GM19395 (cell line): Measurements from ENCODE around the gene CSAD.

ENCODE experiments used
- ATAC-seq: cut with Tn5 transposase; IDR thresholded peaks from one replicate; pipeline ENCODE4 v1.9.1; 2021; ENCODE audit warnings: mild to moderate bottlenecking, moderate library complexity; ENCODE audit not compliant: unreplicated experiment

Gene CSAD

DNA sequence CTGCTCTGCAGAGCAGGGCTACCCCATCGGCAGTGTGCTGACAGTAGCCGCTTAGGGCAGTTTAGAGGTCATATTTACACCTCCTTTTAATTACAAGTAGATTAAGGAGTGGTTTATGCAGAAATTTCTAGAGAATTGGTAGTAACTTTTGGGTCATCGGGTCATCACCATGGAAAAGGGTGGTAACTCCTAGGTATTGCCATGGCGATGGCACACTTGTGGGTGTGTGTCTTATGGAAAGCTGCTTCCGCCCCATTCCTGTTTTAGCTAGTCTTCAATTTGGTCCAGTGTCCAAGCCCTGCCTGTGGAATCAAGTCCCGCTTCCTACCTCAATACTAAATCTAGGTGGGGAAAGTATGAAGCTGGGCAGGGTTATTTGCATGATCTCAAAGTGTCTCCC, 29.7 kb downstream of the CSAD start:
- no peak for ATAC-seq

DNA sequence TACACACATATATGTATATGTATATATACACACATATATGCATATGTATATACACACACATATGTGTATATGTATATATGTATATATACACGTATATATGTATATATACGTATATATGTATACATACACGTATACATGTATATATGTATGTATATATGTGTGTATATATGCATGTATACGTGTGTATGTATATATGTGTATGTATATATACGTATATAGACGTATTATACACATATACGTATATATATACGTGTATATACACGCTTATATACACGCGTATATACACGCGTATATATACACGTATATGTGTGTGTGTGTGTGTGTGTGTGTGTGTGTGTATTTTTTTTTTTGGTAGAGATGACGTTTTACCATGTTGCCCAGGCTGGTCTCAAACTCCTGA, 33.1 kb downstream of the CSAD start:
- no peak for ATAC-seq

- ATAC-seq: no peak
These were observed 33.5 kb downstream of the CSAD start for GRCh38 chr12:53147181-53147580.

- no peak for ATAC-seq
These were observed 35.1 kb downstream of the CSAD start for GRCh38 chr12:53145383-53146260.

- ATAC-seq: no peak
These were observed 37.4 kb downstream of the CSAD start for GRCh38 chr12:53143355-53143754.

- ATAC-seq: no peak
These were observed 47.0 kb downstream of the CSAD start for GRCh38 chr12:53133722-53134121.

DNA sequence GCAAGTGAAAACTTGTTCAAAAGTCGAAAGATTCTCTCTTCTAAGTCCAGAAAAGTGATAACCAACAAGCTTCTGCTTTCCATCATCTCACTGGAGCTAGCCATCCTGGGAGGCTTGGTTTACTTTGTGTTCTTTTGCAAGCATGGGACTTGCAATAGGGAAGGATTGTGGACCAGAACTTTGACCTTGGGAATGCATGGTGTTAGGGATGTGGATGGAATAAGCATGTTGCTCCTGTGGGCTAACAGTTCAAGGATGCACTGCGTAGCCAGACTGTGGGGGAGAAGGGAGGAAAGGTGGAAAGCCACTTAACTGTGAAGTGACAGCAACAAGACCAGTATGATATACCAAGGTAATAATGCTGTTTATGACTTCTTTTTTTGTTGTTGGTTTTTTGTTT, 48.9 kb downstream of the CSAD start:
- no peak for ATAC-seq

DNA sequence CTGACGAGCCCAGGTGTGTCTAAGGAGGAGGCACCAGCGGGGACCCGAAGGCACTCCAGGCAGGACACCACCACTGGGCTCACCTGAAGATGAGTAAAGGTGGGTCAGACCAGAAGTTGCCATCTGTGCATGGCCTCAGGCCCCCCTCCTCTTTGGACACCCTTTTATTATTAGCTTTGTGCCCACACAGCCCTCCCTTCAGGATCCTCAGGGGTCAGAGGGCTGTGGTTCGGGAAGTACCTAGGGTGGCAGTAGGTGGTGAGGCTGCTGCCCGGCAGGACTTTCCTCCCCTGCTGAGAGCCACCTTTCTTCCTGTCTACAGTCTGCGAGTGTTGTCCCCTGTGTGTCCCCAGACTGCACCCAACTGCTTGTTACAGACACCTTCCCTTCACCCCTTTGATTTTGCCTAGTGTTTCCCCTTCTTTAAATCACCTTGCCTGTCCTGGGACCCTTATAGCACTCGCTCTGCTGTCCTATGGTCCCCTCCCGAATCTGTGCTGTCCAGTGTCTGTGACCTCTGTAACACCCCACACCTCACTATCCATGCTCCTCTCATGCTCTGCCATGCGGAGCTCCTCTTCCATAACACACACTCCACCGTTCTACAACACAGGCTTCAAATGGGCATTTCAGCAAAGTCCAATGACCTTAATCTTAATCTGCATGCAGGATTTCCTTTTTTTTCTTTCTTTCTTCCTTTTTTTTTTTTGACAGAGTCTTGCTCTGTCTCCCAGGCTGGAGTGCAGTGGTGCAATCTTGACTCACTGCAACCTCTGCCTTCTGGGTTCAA, 51.8 kb downstream of the CSAD start:
- ATAC-seq: no peak

DNA sequence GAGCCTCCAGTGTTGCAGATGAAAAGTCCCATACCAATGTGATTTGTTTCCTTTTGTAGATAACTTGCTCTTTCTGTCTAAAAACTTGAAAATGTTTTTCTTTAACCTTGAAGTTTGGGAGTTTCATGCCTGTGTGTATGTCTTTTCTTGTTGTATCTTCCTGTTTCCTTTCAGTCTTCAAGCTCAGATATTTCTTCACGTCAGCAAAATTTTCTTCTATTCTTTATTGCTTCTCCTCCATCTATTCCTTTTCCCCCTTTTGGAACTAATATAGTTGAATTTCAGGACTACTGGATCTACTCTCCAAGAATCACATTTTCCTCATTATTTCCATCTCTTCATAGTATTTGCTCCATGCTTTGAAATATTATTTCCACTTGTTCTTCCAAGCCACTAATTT, 53.6 kb downstream of the CSAD start:
- no peak for ATAC-seq

DNA sequence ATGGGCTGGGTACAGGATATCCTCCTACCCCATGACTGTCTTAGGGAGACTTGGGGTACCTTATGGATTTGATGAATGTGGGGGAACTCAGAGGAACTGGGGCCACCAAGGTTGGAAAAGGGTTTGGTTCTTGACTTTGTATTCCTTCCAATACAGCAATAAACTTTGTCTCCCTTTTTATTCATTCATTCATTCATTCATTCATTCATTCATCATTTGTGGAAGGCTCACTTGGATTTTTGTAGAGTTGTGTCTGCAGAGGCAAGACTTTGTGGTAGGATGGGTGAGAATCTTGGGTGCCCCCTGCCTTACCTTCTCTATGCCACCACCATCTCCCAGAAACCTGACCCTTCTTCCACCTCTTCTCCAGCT, 56.4 kb downstream of the CSAD start:
- ATAC-seq: no peak

DNA sequence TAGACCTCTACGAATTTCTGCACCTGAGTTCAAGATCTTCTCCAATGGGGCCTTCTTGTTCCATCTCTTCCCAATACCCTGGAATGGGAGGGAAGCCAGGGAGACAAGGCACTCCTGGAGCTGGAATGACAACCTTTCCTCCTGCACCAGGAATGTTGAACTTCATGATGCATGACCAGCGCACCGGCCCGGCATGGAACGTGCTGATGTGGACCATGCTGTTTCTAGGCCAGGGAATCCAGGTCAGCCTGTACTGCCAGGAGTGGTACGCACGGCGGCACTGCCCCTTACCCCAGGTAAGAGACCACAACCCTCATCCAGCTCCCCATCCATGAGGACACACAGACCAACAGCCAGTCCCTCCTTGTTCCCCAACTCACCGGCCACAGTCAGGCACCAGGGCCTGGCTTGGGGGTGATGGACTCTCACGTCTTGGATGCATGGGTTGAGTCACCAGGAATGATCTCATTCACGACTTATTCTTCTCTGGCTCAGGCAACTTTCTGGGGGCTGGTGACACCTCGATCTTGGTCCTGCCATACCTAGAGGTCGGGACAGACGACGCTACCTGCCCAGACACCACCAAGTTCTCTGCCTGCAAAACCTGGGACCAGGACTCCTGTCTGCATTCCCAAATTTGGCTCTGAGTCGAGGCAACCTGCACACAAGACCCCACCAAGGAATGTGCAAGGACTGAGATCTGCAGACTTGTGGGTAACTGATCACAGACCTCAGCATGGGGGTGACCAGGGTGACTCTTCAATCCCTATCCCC, 57.0 kb downstream of the CSAD start:
- ATAC-seq: no peak

DNA sequence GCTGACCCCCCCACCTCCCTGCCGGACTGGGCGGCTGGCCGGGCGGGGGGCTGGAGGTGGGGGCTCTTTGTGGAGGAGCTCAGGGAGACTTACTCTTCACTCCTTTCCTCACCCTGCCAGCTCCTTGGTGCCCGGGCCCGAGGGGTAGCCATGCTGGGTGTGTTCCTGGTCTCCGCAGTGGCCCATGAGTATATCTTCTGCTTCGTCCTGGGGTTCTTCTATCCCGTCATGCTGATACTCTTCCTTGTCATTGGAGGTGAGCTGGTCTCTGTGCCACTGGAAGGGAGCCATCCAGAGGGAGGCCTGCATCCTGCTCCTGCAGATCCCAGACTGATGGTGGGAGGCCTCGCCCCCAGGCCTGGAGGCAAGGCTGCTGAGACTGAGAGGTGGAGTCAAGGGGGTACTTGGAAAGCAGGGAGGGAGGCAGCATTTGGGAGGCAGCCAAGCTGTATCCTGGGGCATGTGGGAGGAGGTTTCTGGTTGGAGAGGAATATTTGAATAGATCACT, 57.7 kb downstream of the CSAD start:
- ATAC-seq: no peak

- ATAC-seq: no peak
These were observed 59.8 kb downstream of the CSAD start for GRCh38 chr12:53120685-53121525.

DNA sequence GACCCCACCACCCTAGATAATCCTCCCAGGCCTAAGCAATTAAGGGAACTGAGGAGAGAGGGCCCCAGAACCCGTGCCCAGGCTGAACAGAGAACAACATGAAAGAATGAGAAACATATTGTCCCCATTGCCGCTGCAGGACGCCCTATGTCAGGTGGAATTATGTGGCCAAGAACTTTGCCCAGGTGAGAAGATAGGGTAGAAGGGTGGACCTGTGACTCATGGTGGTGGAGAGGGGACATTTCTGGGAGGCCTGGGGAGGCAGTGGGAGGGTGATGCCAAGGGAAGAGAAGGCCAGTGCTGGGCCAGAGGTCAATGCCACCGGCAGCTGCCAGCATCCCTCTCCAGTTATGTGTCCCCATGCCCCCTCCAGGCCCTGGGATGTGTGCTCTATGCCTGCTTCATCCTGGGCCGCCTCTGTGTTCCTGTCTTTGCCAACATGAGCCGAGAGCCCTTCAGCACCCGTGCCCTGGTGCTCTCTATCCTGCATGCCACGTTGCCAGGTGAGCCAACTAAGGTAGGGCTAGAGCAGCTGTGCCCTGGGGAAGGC, 61.9 kb downstream of the CSAD start:
- ATAC-seq: no peak

- ATAC-seq: no peak
These were observed 64.7 kb downstream of the CSAD start for GRCh38 chr12:53115891-53116648.

- ATAC-seq: no peak
These were observed 65.4 kb downstream of the CSAD start for GRCh38 chr12:53115112-53115890.

GRCh38 chr12:53113951-53114350, 66.8 kb downstream of the CSAD start:
- ATAC-seq: no peak

- no peak for ATAC-seq
These were observed 67.5 kb downstream of the CSAD start for GRCh38 chr12:53113136-53113705.
